Measurements from ENCODE around the gene DSG3.

GRCh38 chr18:31430072-31430471, 17.5 kb upstream of the DSG3 start:
- TF ChIP-seq CTCF (optimal IDR thresholded peaks at IDR 0.05 in 1 of 3, IDR thresholded peaks at IDR 0.05 in 1 of 3, conservative IDR thresholded peaks at IDR 0.05 in 1 of 3; ENCODE audit: extremely low read depth in 1 of 3, insufficient read depth in 2 of 3, low read length in 3 of 3) (no peak), EZH2 (IDR thresholded peaks at IDR 0.05; ENCODE audit: low read length) (no peak)
